ACC112 (cell line): Measurements from ENCODE around the gene MREG.
A peak's percentile ranks its signal among the peaks of the same experiment; 100 is the strongest.
"Not testable (repeated sequence)": the region's sequence is repeated elsewhere in the genome, so short reads cannot be mapped to it uniquely, and the experiment has no call there.

ENCODE experiments used
- H2AFZ ChIP-seq: fragments of 200-600 bp; sonication (generic); one replicate; pipeline ENCODE4 v1.6.0; 2017; ENCODE audit warnings: antibody characterized with exemption, low read length; ENCODE audit not compliant: unreplicated experiment
- H3K27ac ChIP-seq: fragments of 200-600 bp; sonication (generic); 2 replicates; pipeline ENCODE4 v1.5.1; 2014; ENCODE audit warnings: low read depth, mild to moderate bottlenecking, antibody characterized with exemption, low read length, moderate library complexity
- H3K27me3 ChIP-seq: fragments of 200-600 bp; sonication (generic); 2 replicates; pipeline ENCODE4 v1.6.1; 2014; ENCODE audit warnings: mild to moderate bottlenecking, antibody characterized with exemption, low read length, moderate library complexity, mixed read lengths; ENCODE audit not compliant: insufficient read depth
- H3K36me3 ChIP-seq: fragments of 200-600 bp; sonication (generic); 2 replicates; pipeline ENCODE4 v1.6.1; 2016; ENCODE audit warnings: mild to moderate bottlenecking, antibody characterized with exemption, low read length, moderate library complexity, mixed read lengths; ENCODE audit not compliant: insufficient read depth
- H3K4me1 ChIP-seq: fragments of 200-600 bp; sonication (generic); one replicate; pipeline ENCODE4 v1.6.1; 2016; ENCODE audit warnings: low read length, mixed read lengths; ENCODE audit not compliant: insufficient read depth, unreplicated experiment, control insufficient read depth
- H3K4me3 ChIP-seq: fragments of 200-600 bp; sonication (generic); 2 replicates; pipeline ENCODE4 v1.5.1; 2014; ENCODE audit warnings: mild to moderate bottlenecking, low read depth, low read length
- H3K79me2 ChIP-seq: fragments of 200-600 bp; sonication (generic); one replicate; pipeline ENCODE4 v1.6.0; 2016; ENCODE audit warnings: low read length; ENCODE audit not compliant: control insufficient read depth, unreplicated experiment, insufficient read depth

MREG gene

DNA sequence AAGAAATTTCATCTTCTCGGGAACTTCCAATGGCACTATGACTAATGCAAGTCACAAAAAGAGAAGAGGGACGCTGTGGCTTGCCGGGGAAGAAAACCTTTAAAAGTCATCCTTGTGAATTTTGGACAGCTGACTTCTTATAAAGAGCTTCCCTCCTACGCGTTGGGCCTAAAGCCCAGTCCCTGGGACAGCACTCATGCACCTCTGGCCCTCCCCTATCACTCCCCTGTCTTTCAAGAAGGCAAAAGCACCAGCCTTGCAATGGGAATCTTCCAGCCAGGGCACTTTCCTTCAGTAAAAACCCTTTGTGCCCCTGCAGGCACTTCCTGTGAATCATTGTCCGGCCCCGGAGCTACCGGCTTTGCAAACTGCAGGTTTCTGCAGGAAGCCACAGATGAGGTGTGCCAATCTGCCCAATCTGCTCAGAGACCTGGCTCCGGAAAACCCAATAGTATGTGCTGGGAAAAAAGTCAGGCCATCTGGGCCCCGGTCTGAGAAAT is 7.1 kb downstream of the MREG start:
- no peaks in the 10 kb centered on the region for H3K4me1 ChIP-seq
- no peaks in the 10 kb centered on the region for H3K27me3 ChIP-seq
- no peak overlapping the region for H3K27ac ChIP-seq
- H3K4me3 ChIP-seq, result no peak overlapping the region
- no peaks in the 10 kb centered on the region for H3K36me3 ChIP-seq
- no peaks in the 10 kb centered on the region for H3K79me2 ChIP-seq
- peak overlapping the region; percentile 19 for H2AFZ ChIP-seq

GRCh38 chr2:216004697-216005283 is 8.6 kb downstream of the MREG start:
- no peak overlapping the region for H3K4me3 ChIP-seq
- H3K27ac ChIP-seq, result no peak overlapping the region
- no peaks in the 10 kb centered on the region for H3K27me3 ChIP-seq
- no peak overlapping the region for H2AFZ ChIP-seq
- H3K36me3 ChIP-seq, result no peaks in the 10 kb centered on the region
- no peaks in the 10 kb centered on the region for H3K79me2 ChIP-seq
- H3K4me1 ChIP-seq, result no peaks in the 10 kb centered on the region

DNA sequence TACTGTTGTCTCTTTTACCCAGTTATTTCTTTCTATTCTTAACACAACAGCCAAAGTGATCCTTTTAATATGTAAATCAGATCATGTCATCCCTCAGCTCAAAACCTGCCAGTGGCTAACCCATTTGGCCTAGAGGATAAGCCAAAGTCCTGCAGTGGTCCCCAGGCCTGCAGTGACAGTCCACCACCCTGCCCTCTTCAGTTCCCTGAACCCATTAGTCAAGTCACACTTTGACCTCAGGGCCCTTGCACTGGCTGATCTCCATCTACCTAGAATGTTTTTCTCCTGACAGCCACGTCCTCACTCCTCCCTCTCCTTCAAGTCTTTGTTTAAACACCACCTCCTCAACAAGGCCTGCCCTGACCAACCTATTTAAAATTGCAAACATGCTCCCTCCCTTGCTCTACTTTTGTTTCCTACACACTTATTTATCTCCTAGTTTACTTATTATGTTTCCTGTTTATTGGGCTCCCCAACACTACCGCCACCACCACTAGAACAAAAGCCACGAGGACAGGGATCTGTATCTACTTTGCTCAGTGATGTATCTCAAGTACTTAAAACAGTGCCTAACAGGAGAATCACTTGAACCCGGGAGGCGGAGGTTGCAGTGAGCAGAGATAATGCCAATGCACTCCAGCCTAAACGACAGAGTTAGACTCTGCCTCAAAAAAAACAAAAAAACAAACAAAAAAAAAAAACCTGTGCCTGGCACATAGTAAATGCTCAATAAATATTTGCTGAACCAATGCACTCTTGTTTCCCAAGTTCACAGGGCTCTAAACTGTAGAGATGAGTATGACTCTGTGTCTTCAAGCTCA is 9.3 kb downstream of the MREG start:
- Histone ChIP-seq H3K4me3 (no peak overlapping the region), H3K36me3 (no peaks in the 10 kb centered on the region), H3K27ac (no peak overlapping the region), H2AFZ (no peak overlapping the region), H3K79me2 (no peaks in the 10 kb centered on the region), H3K4me1 (no peaks in the 10 kb centered on the region), H3K27me3 (no peaks in the 10 kb centered on the region)

DNA sequence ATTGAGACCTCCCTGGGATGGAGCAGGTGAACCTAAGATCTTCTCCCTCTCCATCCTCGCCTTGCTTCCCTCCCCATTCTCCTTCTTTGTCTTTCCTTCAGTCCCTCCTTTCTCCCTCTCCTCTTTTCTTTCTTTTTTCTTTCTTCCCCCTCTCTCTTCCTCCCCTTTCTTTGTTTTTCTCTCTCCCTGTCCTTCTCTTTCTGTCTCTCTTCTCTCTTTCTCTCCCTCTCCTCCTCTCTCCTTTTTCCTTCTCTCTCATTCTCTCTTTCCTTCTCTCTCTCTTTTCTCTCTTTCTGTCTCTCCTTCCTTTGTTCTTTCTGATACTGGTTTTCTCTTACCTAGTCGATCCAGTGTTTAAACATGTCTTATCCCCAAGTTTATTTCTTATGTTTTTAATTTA is 10.7 kb downstream of the MREG start:
- H3K27ac ChIP-seq, result no peak overlapping the region
- no peaks in the 10 kb centered on the region for H3K4me1 ChIP-seq
- H3K79me2 ChIP-seq, result no peaks in the 10 kb centered on the region

GRCh38 chr2:216002101-216002678 is 11.2 kb downstream of the MREG start:
- Histone ChIP-seq H3K27me3 (no peaks in the 10 kb centered on the region), H3K79me2 (no peaks in the 10 kb centered on the region), H3K4me1 (no peaks in the 10 kb centered on the region), H3K4me3 (no peak overlapping the region), H2AFZ (no peak overlapping the region), H3K36me3 (no peaks in the 10 kb centered on the region), H3K27ac (no peak overlapping the region)

More for the DNA sequence above, 10.7 kb downstream of the MREG start:
- no peaks in the 10 kb centered on the region for H3K36me3 ChIP-seq
- no peak overlapping the region for H3K4me3 ChIP-seq
- H3K27me3 ChIP-seq, result no peaks in the 10 kb centered on the region
- H2AFZ ChIP-seq, result no peak overlapping the region

GRCh38 chr2:216001216-216002100 is 11.9 kb downstream of the MREG start:
- Histone ChIP-seq H3K4me3 (no peak overlapping the region), H3K4me1 (no peaks in the 10 kb centered on the region), H3K27me3 (no peaks in the 10 kb centered on the region), H2AFZ (no peak overlapping the region), H3K79me2 (no peaks in the 10 kb centered on the region), H3K36me3 (no peaks in the 10 kb centered on the region), H3K27ac (no peak overlapping the region)

DNA sequence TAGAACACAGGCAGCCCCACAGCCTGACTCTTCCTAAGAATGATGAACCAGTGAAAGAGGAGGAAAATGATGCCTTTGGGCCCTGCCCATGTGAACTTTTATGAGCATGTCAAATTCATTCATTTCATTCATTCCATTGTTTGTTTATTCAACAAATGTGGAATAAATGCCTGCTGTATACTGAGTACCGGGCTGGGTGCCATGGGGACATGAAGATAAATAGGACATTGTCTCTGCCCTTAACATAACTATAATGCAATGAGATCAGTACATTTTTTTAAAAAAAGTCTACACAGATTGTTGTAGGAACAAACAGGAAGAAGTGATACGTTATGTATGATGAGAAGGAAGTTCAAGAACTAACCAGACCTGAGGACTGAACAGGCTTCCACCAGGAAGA is 14.7 kb downstream of the MREG start:
- Histone ChIP-seq H3K79me2 (no peaks in the 10 kb centered on the region), H3K27me3 (no peaks in the 10 kb centered on the region), H3K27ac (no peak overlapping the region), H3K4me3 (no peak overlapping the region), H3K36me3 (no peaks in the 10 kb centered on the region), H3K4me1 (no peaks in the 10 kb centered on the region), H2AFZ (no peak overlapping the region)

GRCh38 chr2:215997219-215997618 is 16.1 kb downstream of the MREG start:
- H2AFZ ChIP-seq, result no peak overlapping the region
- no peaks in the 10 kb centered on the region for H3K4me1 ChIP-seq
- H3K79me2 ChIP-seq, result no peaks in the 10 kb centered on the region
- H3K27me3 ChIP-seq, result no peaks in the 10 kb centered on the region
- no peak overlapping the region for H3K4me3 ChIP-seq
- no peak overlapping the region for H3K27ac ChIP-seq
- no peaks in the 10 kb centered on the region for H3K36me3 ChIP-seq

- no peak overlapping the region for H3K27ac ChIP-seq
- H2AFZ ChIP-seq, result no peak overlapping the region
- H3K27me3 ChIP-seq, result no peaks in the 10 kb centered on the region
- no peaks in the 10 kb centered on the region for H3K36me3 ChIP-seq
- H3K4me1 ChIP-seq, result no peaks in the 10 kb centered on the region
- no peak overlapping the region for H3K4me3 ChIP-seq
- H3K79me2 ChIP-seq, result no peaks in the 10 kb centered on the region
Observed at GRCh38 chr2:215994911-215995310, 18.4 kb downstream of the MREG start.

DNA sequence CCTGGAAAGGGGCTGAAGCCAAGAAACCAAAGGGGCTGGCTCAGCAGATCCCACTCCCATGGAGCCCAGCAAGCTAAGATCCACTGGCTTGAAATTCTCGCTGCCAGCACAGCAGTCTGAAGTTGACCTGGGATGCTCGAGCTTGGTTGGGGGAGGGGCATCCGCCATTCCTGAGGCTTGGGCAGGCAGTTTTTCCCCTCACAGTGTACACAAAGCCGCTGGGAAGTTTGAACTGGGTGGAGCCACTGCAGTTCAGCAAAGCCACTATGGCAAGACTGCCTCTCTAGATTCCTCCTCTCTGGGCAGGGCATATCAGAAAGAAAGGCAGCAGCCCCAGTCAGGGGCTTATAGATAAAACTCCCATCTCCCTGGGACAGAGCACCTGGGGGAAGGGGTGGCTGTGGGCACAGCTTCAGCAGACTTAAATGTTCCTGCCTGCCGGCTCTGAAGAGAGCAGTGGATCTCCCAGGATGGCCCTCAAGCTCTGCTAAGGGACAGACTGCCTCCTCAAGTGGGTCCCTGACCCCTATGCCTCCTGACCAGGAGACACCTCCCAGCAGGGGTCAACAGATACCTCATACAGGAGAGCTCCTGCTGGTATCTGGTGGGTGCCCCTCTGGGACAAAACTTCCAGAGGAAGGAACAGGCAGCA is 24.7 kb downstream of the MREG start:
- not testable (repeated sequence) for H3K36me3 ChIP-seq, H2AFZ ChIP-seq, H3K27ac ChIP-seq, H3K79me2 ChIP-seq, H3K4me1 ChIP-seq, H3K4me3 ChIP-seq, H3K27me3 ChIP-seq
